Measurements from ENCODE around the gene SLC1A6.

DNA sequence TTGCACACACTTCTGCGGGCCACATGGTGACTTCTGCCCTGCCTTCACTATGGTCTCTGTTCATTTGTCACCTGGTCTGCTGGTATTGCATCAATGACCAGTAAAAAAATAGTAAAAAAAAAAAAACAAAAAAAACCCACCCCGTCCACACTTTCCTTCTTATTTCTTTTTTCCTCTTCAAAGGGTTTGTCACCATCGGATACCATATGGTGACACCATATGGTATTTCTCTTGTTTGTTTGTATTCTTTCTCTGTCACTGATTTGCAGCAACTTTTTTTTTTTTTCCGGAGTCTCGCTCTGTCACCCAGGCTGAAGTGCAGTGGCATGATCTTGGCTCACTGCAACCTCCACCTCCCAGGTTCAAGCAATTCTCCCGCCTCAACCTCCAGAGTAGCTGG lies 64.5 kb downstream of the SLC1A6 start:
- TF ChIP-seq POLR2A (IDR thresholded peaks at IDR 0.05): no peak
- TF ChIP-seq, protein P1, sequence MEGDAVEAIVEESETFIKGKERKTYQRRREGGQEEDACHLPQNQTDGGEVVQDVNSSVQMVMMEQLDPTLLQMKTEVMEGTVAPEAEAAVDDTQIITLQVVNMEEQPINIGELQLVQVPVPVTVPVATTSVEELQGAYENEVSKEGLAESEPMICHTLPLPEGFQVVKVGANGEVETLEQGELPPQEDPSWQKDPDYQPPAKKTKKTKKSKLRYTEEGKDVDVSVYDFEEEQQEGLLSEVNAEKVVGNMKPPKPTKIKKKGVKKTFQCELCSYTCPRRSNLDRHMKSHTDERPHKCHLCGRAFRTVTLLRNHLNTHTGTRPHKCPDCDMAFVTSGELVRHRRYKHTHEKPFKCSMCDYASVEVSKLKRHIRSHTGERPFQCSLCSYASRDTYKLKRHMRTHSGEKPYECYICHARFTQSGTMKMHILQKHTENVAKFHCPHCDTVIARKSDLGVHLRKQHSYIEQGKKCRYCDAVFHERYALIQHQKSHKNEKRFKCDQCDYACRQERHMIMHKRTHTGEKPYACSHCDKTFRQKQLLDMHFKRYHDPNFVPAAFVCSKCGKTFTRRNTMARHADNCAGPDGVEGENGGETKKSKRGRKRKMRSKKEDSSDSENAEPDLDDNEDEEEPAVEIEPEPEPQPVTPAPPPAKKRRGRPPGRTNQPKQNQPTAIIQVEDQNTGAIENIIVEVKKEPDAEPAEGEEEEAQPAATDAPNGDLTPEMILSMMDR (IDR thresholded peaks at IDR 0.05): no peak
